Endothelial cell of umbilical vein (primary cell): ENCODE results near the gene LDLRAD3. TPM values are rescaled to one million over a fixed set of nuclear protein-coding genes. Genes with fewer than 3 reads are reported as not detected.

ENCODE experiments used
- BruUV-seq: library from RNA; stranded (reverse); fragments of 400-500 nt; replicated peaks from 2 replicates; lab custom pipeline; 2021; lab: Mats Ljungman, UMichigan
- CTCF ChIA-PET: fragments of 300-600, 350-600 bp; sonication (Branson Sonifier 250); formaldehyde crosslinking; loops from one replicate; lab custom pipeline; 2021; ENCODE audit warnings: antibody characterized with exemption, inconsistent platforms; lab: Charles Lee
- POLR2A ChIA-PET: fragments of 300-600, 350-600 bp; sonication (Branson Sonifier 250); formaldehyde crosslinking; loops from one replicate; lab custom pipeline; 2021; ENCODE audit warnings: antibody characterized with exemption, inconsistent platforms; lab: Charles Lee
- DNase-seq: peaks from one replicate; pipeline ENCODE4 v3.0.0-alpha.2; 2011; ENCODE audit warnings: low read depth, low spot score
- FAIRE-seq: peaks from 2 replicates; lab custom pipeline; 2011; peaks lifted over from hg19 to GRCh38; lab: Jason Lieb, UNC
- H2AFZ ChIP-seq: 2 replicates; pipeline ENCODE4 v1.6.0; 2012; ENCODE audit warnings: low read depth, low read length, control low read depth, inconsistent platforms
- H3K27ac ChIP-seq: 2 replicates; pipeline ENCODE4 v1.5.1; 2011; ENCODE audit warnings: low read depth, mild to moderate bottlenecking, control low read depth, low read length, moderate library complexity; ENCODE audit not compliant: insufficient read depth
- H3K27me3 ChIP-seq, 2 experiments: 2 replicates each; pipeline versions ENCODE4 v1.6.0 to v1.6.1; 2011; ENCODE audit warnings: low read length in 2 of 2, mixed read lengths in 1 of 2; ENCODE audit not compliant: control insufficient read depth in 2 of 2, insufficient read depth in 2 of 2
- H3K36me3 ChIP-seq, 2 experiments: 2 replicates in 1 of 2; 3 replicates in 1 of 2; pipeline ENCODE4 v1.5.1; 2011; ENCODE audit warnings: low read length in 2 of 2, mild to moderate bottlenecking in 1 of 2, moderate library complexity in 1 of 2; ENCODE audit not compliant: control insufficient read depth in 2 of 2, insufficient read depth in 2 of 2; ENCODE audit errors: extremely low read depth in 1 of 2
- H3K4me1 ChIP-seq: 3 replicates; pipeline ENCODE4 v1.5.1; 2011; ENCODE audit warnings: mild to moderate bottlenecking, low read length; ENCODE audit not compliant: control insufficient read depth, insufficient read depth; ENCODE audit errors: extremely low read depth
- H3K4me2 ChIP-seq: 2 replicates; pipeline ENCODE4 v1.6.1; 2011; ENCODE audit warnings: low read length, control low read depth, mixed read lengths; ENCODE audit not compliant: insufficient read depth
- H3K4me3 ChIP-seq, 3 experiments: fragments of 200-600 bp in 1 of 3; sonication (generic), shearing (Covaris generic) in 1 of 3; replicated peaks in 1 of 3; 2 replicates each; pipeline ENCODE4 v1.5.1; 2011 to 2016; ENCODE audit warnings: control low read depth in 3 of 3, low read length in 3 of 3, mild to moderate bottlenecking in 2 of 3, inconsistent platforms in 1 of 3, low read depth in 1 of 3, moderate library complexity in 1 of 3; ENCODE audit not compliant: insufficient read depth in 1 of 3
- H3K79me2 ChIP-seq: 2 replicates; pipeline ENCODE4 v1.6.0; 2012; ENCODE audit warnings: low read length, inconsistent platforms; ENCODE audit not compliant: control insufficient read depth, insufficient read depth
- H3K9ac ChIP-seq: replicated peaks from 2 replicates; pipeline ENCODE3; 2011; ENCODE audit warnings: low read length, control low read depth; ENCODE audit not compliant: insufficient read depth; ENCODE audit errors: extremely low read depth
- H3K9me1 ChIP-seq: replicated peaks from 3 replicates; pipeline ENCODE4 v1.6.0; 2011; ENCODE audit warnings: mild to moderate bottlenecking, low read length; ENCODE audit not compliant: control insufficient read depth, insufficient read depth; ENCODE audit errors: extremely low read depth
- H3K9me3 ChIP-seq: replicated peaks from 2 replicates; pipeline ENCODE4 v1.5.1; 2012; ENCODE audit warnings: low read length, inconsistent platforms; ENCODE audit not compliant: control insufficient read depth, insufficient read depth
- H4K20me1 ChIP-seq: replicated peaks from 2 replicates; pipeline ENCODE3; 2011; ENCODE audit warnings: mild to moderate bottlenecking, low read length; ENCODE audit not compliant: control insufficient read depth, insufficient read depth; ENCODE audit errors: extremely low read depth
- EZH2 ChIP-seq: IDR thresholded peaks from 2 replicates; pipeline ENCODE4 v1.6.1; 2012; ENCODE audit warnings: borderline replicate concordance, low read depth, mild to moderate bottlenecking, moderate library complexity, low read length, inconsistent platforms; ENCODE audit not compliant: severe bottlenecking
- FOS ChIP-seq: IDR thresholded peaks from 2 replicates; pipeline ENCODE4 v1.6.1; 2011; ENCODE audit warnings: mild to moderate bottlenecking, low read length, moderate library complexity, borderline replicate concordance; ENCODE audit not compliant: insufficient read depth
- GATA2 ChIP-seq: IDR thresholded peaks from 2 replicates; pipeline ENCODE4 v1.7.0; 2011; ENCODE audit warnings: low read depth, mild to moderate bottlenecking, moderate library complexity, mixed read lengths, low read length; ENCODE audit not compliant: insufficient read length, insufficient read depth
- MYC ChIP-seq: IDR thresholded peaks from one replicate; pipeline ENCODE4 v1.6.1; 2011; ENCODE audit warnings: mild to moderate bottlenecking, low read depth, low read length
- POLR2A ChIP-seq: IDR thresholded peaks from 2 replicates; pipeline ENCODE4 v1.6.1; 2012; ENCODE audit warnings: low read depth, mild to moderate bottlenecking, control low read depth, low read length
- POLR2AphosphoS5 ChIP-seq: IDR thresholded peaks from 2 replicates; pipeline ENCODE4 v1.6.1; 2012; ENCODE audit warnings: low read depth, mild to moderate bottlenecking, control low read depth, low read length, moderate library complexity; ENCODE audit not compliant: insufficient read depth
- dilution Hi-C: fragments of 300-500 bp; cut with MboI; formaldehyde crosslinking; loops from one replicate; pipeline ENCODE4 v1.15.0; 2019; ENCODE audit warnings: low sequenced_read_pairs; ENCODE audit not compliant: extremely low pct_ligation_motif_present
- intact Hi-C: fragments of 100-400 bp; cut with micrococcal nuclease; formaldehyde crosslinking; loops from one replicate; pipeline ENCODE4 v1.10.0; 2022
- polyA plus RNA-seq, 4 experiments: library from polyadenylated mRNA; depleted of rRNA in 3 of 4; stranded (reverse) in 3 of 4; unstranded in 1 of 4; fragments of >200 nt; gene quantifications; 2 replicates each; pipeline versions ENCODE4 v1.2.1 to v1.2.3, GENCODE V29; 2011 to 2012; ENCODE audit warnings: missing spikeins in 1 of 4
- total RNA-seq: library from RNA; stranded (reverse); gene quantifications from 2 replicates; pipeline ENCODE4 v1.2.3, GENCODE V29; 2021
- TF ChIP-seq, protein P1 (sequence below): IDR thresholded peaks from 2 replicates; pipeline ENCODE4 v1.6.1; 2011; ENCODE audit not compliant: insufficient read depth, insufficient read length
- TF ChIP-seq, protein P2 (sequence below), 2 donors: IDR thresholded peaks; 1 replicate in 1 of 2; 2 replicates in 1 of 2; pipeline ENCODE4 v1.5.1; 2011; ENCODE audit warnings: low read length in 2 of 2, mild to moderate bottlenecking in 2 of 2, moderate library complexity in 2 of 2, control low read depth in 1 of 2, inconsistent platforms in 1 of 2, low read depth in 1 of 2; ENCODE audit not compliant: insufficient read depth in 1 of 2; ENCODE audit errors: extremely low read depth in 1 of 2

LDLRAD3 gene
- total and polyA plus RNA-seq, 2 donors (not counting 3 experiments of a cell fraction or from before 2014, with no cell fraction given) = 17.9 to 25.1 TPM

- CTCF ChIA-PET = interaction anchor here (2.0 kb wide), 1 partner anchor 125 kb away, joined by 12 read pairs; no protein-coding TSS in a partner anchor
- TF ChIP-seq FOS (no peak), MYC (no peak), POLR2A (no peak), EZH2 (no peak), GATA2 (no peak), POLR2AphosphoS5 (no peak)
- TF ChIP-seq, protein P1, sequence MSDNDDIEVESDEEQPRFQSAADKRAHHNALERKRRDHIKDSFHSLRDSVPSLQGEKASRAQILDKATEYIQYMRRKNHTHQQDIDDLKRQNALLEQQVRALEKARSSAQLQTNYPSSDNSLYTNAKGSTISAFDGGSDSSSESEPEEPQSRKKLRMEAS = no peak
- TF ChIP-seq, protein P2, sequence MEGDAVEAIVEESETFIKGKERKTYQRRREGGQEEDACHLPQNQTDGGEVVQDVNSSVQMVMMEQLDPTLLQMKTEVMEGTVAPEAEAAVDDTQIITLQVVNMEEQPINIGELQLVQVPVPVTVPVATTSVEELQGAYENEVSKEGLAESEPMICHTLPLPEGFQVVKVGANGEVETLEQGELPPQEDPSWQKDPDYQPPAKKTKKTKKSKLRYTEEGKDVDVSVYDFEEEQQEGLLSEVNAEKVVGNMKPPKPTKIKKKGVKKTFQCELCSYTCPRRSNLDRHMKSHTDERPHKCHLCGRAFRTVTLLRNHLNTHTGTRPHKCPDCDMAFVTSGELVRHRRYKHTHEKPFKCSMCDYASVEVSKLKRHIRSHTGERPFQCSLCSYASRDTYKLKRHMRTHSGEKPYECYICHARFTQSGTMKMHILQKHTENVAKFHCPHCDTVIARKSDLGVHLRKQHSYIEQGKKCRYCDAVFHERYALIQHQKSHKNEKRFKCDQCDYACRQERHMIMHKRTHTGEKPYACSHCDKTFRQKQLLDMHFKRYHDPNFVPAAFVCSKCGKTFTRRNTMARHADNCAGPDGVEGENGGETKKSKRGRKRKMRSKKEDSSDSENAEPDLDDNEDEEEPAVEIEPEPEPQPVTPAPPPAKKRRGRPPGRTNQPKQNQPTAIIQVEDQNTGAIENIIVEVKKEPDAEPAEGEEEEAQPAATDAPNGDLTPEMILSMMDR (IDR thresholded peaks at IDR 0.05; ENCODE audit: extremely low read depth in 1 of 2, insufficient read depth in 1 of 2, low read depth in 1 of 2, low read length in 2 of 2) = no peak
- no peak overlapping the region for H3K4me2 ChIP-seq
- DNase-seq (no peak), FAIRE-seq (no peak)
- H3K9me1 ChIP-seq = no peaks in the 10 kb centered on the region
- no peaks in the 10 kb centered on the region for H3K27me3 ChIP-seq
- H3K36me3 ChIP-seq = no peaks in the 10 kb centered on the region
- H3K4me1 ChIP-seq = peaks cover 22% of the 10 kb centered on the region
- H3K27ac ChIP-seq = no peak overlapping the region
- H4K20me1 ChIP-seq = no peaks in the 10 kb centered on the region
- intact Hi-C loops (no loop called here), dilution Hi-C loops (no loop called here)
- BruUV-seq = no TSS peak
- POLR2A ChIA-PET = no interaction called here
- peaks cover 50% of the 10 kb centered on the region for H3K79me2 ChIP-seq
- H2AFZ ChIP-seq = no peak overlapping the region
- H3K9ac ChIP-seq = no peak overlapping the region
- no peak overlapping the region for H3K4me3 ChIP-seq
- no peaks in the 10 kb centered on the region for H3K9me3 ChIP-seq
Observed at GRCh38 chr11:35946766-35947165, 2.9 kb downstream of the LDLRAD3 start.
